Subcutaneous adipose tissue (tissue), 4 donors: ENCODE data around the gene SETD1B. TPM values are rescaled to one million over a fixed set of nuclear protein-coding genes. Genes with fewer than 3 reads are reported as not detected.

ENCODE experiments used
- total RNA-seq, 4 donors: library from RNA; depleted of rRNA; stranded (reverse); fragments of >200 nt; gene quantifications; one replicate each; pipeline ENCODE4 v1.1.0, GENCODE V29; 2016
- TF ChIP-seq, protein P1 (sequence below): fragments of 450-650 bp; IDR thresholded peaks from one replicate; pipeline ENCODE4 v1.5.1; 2016; ENCODE audit warnings: low read depth, mild to moderate bottlenecking, control low read depth, antibody characterized with exemption, moderate library complexity

The SETD1B gene
- total RNA-seq, 4 donors from 2014 or later = 3.7 to 14.7 (median 6.4) TPM

DNA sequence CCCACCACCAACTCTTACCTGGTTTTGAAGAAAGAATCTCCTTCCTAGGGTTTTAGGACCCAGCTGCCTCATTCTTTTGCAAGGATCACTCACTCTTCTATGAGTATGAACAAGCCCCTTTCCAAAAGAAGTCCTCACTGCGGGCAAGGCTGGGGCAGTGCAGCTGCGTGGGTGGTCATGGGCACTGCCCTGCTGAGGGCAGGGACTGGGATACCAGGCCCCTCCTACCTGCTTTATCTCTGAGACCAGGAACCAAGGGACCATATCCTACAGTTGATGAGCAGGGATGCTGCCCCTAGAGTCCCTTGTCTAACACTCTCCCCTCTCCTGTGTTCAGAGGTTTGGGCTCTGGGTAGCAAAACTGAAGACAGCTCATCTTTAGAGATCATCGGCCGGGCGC, 34.3 kb downstream of the SETD1B start:
- TF ChIP-seq, protein P1, sequence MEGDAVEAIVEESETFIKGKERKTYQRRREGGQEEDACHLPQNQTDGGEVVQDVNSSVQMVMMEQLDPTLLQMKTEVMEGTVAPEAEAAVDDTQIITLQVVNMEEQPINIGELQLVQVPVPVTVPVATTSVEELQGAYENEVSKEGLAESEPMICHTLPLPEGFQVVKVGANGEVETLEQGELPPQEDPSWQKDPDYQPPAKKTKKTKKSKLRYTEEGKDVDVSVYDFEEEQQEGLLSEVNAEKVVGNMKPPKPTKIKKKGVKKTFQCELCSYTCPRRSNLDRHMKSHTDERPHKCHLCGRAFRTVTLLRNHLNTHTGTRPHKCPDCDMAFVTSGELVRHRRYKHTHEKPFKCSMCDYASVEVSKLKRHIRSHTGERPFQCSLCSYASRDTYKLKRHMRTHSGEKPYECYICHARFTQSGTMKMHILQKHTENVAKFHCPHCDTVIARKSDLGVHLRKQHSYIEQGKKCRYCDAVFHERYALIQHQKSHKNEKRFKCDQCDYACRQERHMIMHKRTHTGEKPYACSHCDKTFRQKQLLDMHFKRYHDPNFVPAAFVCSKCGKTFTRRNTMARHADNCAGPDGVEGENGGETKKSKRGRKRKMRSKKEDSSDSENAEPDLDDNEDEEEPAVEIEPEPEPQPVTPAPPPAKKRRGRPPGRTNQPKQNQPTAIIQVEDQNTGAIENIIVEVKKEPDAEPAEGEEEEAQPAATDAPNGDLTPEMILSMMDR = no peak

GRCh38 chr12:121839106-121839992, 35.5 kb downstream of the SETD1B start:
- TF ChIP-seq, protein P1 = no peak

DNA sequence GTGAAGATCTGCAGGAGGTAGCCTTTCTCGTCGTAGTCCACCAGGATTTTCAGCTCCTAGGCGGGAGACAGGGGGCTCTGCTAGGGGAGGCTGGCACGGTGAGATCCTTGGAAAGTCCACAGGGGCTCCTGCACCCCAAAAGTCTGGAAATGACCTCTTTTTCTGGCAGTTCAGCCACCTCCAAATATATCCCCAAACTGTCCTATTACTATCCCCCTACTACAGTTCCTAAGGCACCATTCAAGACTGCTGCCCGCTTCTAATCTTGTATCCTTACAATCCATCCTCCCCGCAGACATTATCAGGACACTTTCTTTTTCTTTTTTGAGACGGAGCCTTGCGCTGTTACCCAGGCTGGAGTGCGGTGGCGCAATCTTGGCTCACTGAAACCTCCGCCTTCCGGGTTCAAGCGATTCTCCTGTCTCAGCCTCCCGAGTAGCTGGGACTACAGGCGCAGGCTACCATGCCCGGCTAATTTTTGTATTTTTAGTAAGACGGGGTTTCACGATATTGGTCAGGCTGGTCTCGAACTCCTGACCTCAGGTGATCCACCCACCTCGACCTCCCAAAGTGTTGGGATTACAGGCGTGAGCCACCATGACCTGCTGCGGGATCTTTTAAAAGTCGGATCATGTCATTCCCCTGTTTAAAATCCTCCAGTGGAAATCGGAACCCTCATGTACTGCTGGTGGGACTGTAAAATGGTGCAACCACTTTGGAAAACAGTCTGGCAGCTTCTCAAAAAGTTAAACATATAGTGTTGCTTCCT, 36.4 kb downstream of the SETD1B start:
- TF ChIP-seq, protein P1 = no peak

GRCh38 chr12:121843236-121843982, 39.6 kb downstream of the SETD1B start:
- TF ChIP-seq, protein P1 = no peak

DNA sequence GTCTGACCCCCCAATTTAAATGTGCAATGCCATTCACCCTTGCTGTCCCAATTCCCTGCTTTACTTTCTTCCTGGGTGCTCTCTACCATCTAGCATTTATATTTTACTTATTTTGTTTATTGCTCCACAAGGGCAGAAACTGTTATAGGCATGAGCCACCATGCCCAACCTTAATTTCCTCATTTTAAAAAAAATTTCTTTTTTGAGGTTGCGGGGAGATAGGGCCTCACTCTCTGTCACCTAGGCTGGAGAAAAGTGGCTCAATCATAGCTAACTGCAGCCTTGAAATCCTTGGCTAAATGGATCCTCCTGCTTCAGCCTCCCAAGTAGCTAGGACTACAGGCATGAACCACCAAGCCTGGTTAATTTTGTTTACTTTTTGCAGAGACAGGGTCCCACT, 41.9 kb downstream of the SETD1B start:
- TF ChIP-seq, protein P1 = no peak

DNA sequence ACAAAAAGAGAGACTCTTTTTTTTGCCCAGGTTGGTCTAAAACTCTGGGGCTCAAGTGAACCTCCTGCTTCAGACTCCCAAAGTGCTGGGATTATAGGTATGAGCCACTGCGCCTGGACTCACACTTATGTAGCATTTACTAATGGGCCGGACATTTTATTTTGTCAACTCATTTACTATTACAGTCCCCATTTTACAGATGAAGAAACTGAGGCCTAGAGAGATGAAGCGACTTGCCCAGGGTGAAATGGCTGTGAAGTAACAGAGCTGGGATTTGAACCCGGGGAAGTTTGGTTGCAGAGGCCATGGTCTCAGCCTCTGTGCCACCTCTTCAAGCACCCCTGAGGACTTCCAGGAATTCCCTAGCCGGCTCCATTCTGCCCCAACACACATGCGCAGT, 45.4 kb downstream of the SETD1B start:
- TF ChIP-seq, protein P1 = no peak
